SK-N-SH (cell line): ENCODE data around the gene AGTRAP. TPM values are rescaled to one million over a fixed set of nuclear protein-coding genes. Genes with fewer than 3 reads are reported as not detected.

Experiments used
- CTCF ChIA-PET: fragments of 300-600, 350-600 bp; formaldehyde crosslinking; extraction: SDS; loops from one replicate; lab custom pipeline; 2021; lab: Yijun Ruan, JAX
- POLR2A ChIA-PET: fragments of 350-600 bp; sonication (Branson Sonifier 250); formaldehyde crosslinking; extraction: SDS; loops from one replicate; lab custom pipeline; 2020; ENCODE audit warnings: antibody characterized with exemption, inconsistent platforms; lab: Yijun Ruan, JAX
- DNase-seq: peaks from one replicate; pipeline ENCODE4 v3.0.0; 2012
- H2AFZ ChIP-seq: fragments of 200-600 bp; sonication (generic); 2 replicates; pipeline ENCODE4 v1.8.1; 2016; ENCODE audit warnings: antibody characterized with exemption, mild to moderate bottlenecking, low read depth
- H3F3A ChIP-seq: fragments of 200-600 bp; sonication (generic); replicated peaks from 2 replicates; pipeline ENCODE3; 2016; ENCODE audit warnings: antibody characterized with exemption, mild to moderate bottlenecking; ENCODE audit not compliant: insufficient read depth
- H3K27ac ChIP-seq, 2 experiments: fragments of 200-500 bp in 1 of 2; fragments of 200-600 bp in 1 of 2; sonication (Bioruptor generic) in 1 of 2; sonication (generic), shearing (Covaris generic) in 1 of 2; 2 replicates each; pipeline versions ENCODE4 v1.5.1 to v1.6.1; 2014 to 2016; ENCODE audit warnings: low read depth in 2 of 2, inconsistent platforms in 1 of 2, low read length in 1 of 2, mild to moderate bottlenecking in 1 of 2, mixed read lengths in 1 of 2
- H3K27me3 ChIP-seq: fragments of 200-600 bp; sonication (generic), shearing (Covaris generic); 2 replicates; pipeline ENCODE4 v1.6.1; 2016; ENCODE audit warnings: mixed run types; ENCODE audit not compliant: insufficient read depth
- H3K36me3 ChIP-seq, 2 experiments: fragments of 200-500 bp in 1 of 2; fragments of 200-600 bp in 1 of 2; sonication (Bioruptor generic) in 1 of 2; sonication (generic) in 1 of 2; replicated peaks in 1 of 2; 2 replicates each; pipeline versions ENCODE3 to v1.5.1; 2014 to 2016; ENCODE audit warnings: low read length in 1 of 2, mild to moderate bottlenecking in 1 of 2; ENCODE audit not compliant: insufficient read depth in 2 of 2, control insufficient read depth in 1 of 2
- H3K4me1 ChIP-seq, 2 experiments: fragments of 200-500 bp in 1 of 2; fragments of 200-600 bp in 1 of 2; sonication (Bioruptor generic) in 1 of 2; sonication (generic), shearing (Covaris generic) in 1 of 2; 2 replicates each; pipeline versions ENCODE4 v1.5.1 to v1.6.1; 2014 to 2016; ENCODE audit warnings: low read depth in 1 of 2, low read length in 1 of 2, mixed run types in 1 of 2; ENCODE audit not compliant: insufficient read depth in 2 of 2, control insufficient read depth in 1 of 2
- H3K4me2 ChIP-seq: fragments of 200-600 bp; sonication (generic), shearing (Covaris generic); 2 replicates; pipeline ENCODE4 v1.6.1; 2017; ENCODE audit warnings: mixed run types
- H3K4me3 ChIP-seq, 2 experiments: fragments of 200-500 bp in 1 of 2; fragments of 200-600 bp in 1 of 2; sonication (Bioruptor generic) in 1 of 2; sonication (generic), shearing (Covaris generic) in 1 of 2; 2 replicates each; pipeline versions ENCODE4 v1.5.1 to v1.8.1; 2014 to 2016; ENCODE audit warnings: low read depth in 2 of 2, inconsistent platforms in 1 of 2, low read length in 1 of 2, mild to moderate bottlenecking in 1 of 2, mixed read lengths in 1 of 2, moderate library complexity in 1 of 2
- H3K79me2 ChIP-seq: fragments of 200-600 bp; sonication (generic); 2 replicates; pipeline ENCODE4 v1.8.1; 2017; ENCODE audit warnings: mild to moderate bottlenecking; ENCODE audit not compliant: insufficient read depth
- H3K9ac ChIP-seq: fragments of 200-600 bp; sonication (generic); 2 replicates; pipeline ENCODE4 v1.6.1; 2017; ENCODE audit warnings: mixed run types
- H3K9me2 ChIP-seq: fragments of 200-600 bp; sonication (generic); 2 replicates; pipeline ENCODE4 v1.6.1; 2017; ENCODE audit warnings: mixed run types
- H3K9me3 ChIP-seq: fragments of 200-600 bp; sonication (generic); 2 replicates; pipeline ENCODE4 v1.6.1; 2017; ENCODE audit warnings: mixed run types, mild to moderate bottlenecking, moderate library complexity
- H4K20me1 ChIP-seq: fragments of 200-600 bp; sonication (generic); 2 replicates; pipeline ENCODE4 v1.6.1; 2017; ENCODE audit warnings: mild to moderate bottlenecking, mixed run types; ENCODE audit not compliant: insufficient read depth
- ELF1 ChIP-seq: IDR thresholded peaks from 2 replicates; pipeline ENCODE4 v1.4.0; 2012
- EZH2phosphoT487 ChIP-seq: fragments of 200-600 bp; sonication (generic); IDR thresholded peaks from 2 replicates; pipeline ENCODE4 v1.6.1; 2017; ENCODE audit warnings: low read depth, mixed run types, mild to moderate bottlenecking, antibody characterized with exemption, moderate library complexity, borderline replicate concordance
- MEF2A ChIP-seq: IDR thresholded peaks from 2 replicates; pipeline ENCODE4 v1.4.0; 2012; ENCODE audit warnings: low read depth, borderline replicate concordance
- NFIC ChIP-seq: IDR thresholded peaks from 2 replicates; pipeline ENCODE4 v1.4.0; 2012; ENCODE audit warnings: borderline replicate concordance
- NRF1 ChIP-seq: IDR thresholded peaks from 2 replicates; pipeline ENCODE4 v1.6.1; 2012; ENCODE audit warnings: low read depth, mild to moderate bottlenecking, low read length
- PBX3 ChIP-seq: IDR thresholded peaks from 2 replicates; pipeline ENCODE4; 2012
- RAD21 ChIP-seq: IDR thresholded peaks from 2 replicates; pipeline ENCODE4 v1.6.1; 2012; ENCODE audit warnings: mild to moderate bottlenecking, low read length
- RCOR1 ChIP-seq: fragments of 150-350 bp; IDR thresholded peaks from 2 replicates; pipeline ENCODE4 v1.6.1; 2017; ENCODE audit warnings: antibody characterized with exemption, low read length
- REST ChIP-seq: IDR thresholded peaks from 2 replicates; pipeline ENCODE4 v1.6.1; 2012; ENCODE audit warnings: mild to moderate bottlenecking, low read depth, low read length, moderate library complexity
- SMC3 ChIP-seq: IDR thresholded peaks from 2 replicates; pipeline ENCODE4 v1.6.1; 2012; ENCODE audit warnings: low read depth, low read length, improper control_type of control experiment
- WGBS: methylation state at CpG from one replicate; pipeline ENCODE4 v1.1.6; 2017; ENCODE audit warnings: low lambda C conversion rate; 5-methylcytosine and 5-hydroxymethylcytosine counted together
- polyA plus RNA-seq, 3 experiments: library from polyadenylated mRNA; depleted of rRNA; stranded (reverse); fragments of >200 nt; gene quantifications; 2 replicates each; pipeline ENCODE4 v1.2.3, GENCODE V29; 2012

Gene AGTRAP
- polyA plus RNA-seq, 1 of the 3 experiments (the other 2 are of a cell fraction): 66.2 TPM

- Histone ChIP-seq H3K4me2 (no peak overlapping the region), H3K79me2 (no peaks in the 10 kb centered on the region), H3K36me3 (no peaks in the 10 kb centered on the region), H3K27ac (no peak overlapping the region), H3K4me1 (peaks cover 0 to 14% of the 10 kb centered on the region in 2 experiments; a peak in 1 of 4 replicates), H3F3A (no peaks in the 10 kb centered on the region), H3K4me3 (no peak overlapping the region), H3K27me3 (no peaks in the 10 kb centered on the region), H4K20me1 (no peaks in the 10 kb centered on the region), H3K9me3 (no peaks in the 10 kb centered on the region), H3K9ac (no peak overlapping the region), H2AFZ (no peak overlapping the region), H3K9me2 (no peaks in the 10 kb centered on the region)
- no peak for DNase-seq
- TF ChIP-seq MEF2A: no peak
- 88% methylated on average over 4 of the region's 4 CpGs for WGBS
- CTCF ChIA-PET: interaction anchor here (1.0 to 1.4 kb wide), 2 partner anchors 14 to 30 kb away, joined by 3 to 5 read pairs; no protein-coding TSS in a partner anchor
- POLR2A ChIA-PET: no interaction called here
Observed at GRCh38 chr1:11768821-11769220, 32.9 kb downstream of the AGTRAP start.

GRCh38 chr1:11769274-11769673 lies 33.3 kb downstream of the AGTRAP start:
- Histone ChIP-seq H3K27me3 (no peaks in the 10 kb centered on the region), H3K4me1 (peaks cover 0 to 10% of the 10 kb centered on the region in 2 experiments; a peak in 1 of 4 replicates), H3K9me3 (no peaks in the 10 kb centered on the region), H3K9ac (no peak overlapping the region), H2AFZ (no peak overlapping the region), H3K36me3 (no peaks in the 10 kb centered on the region), H3K27ac (no peak overlapping the region), H3K4me3 (no peak overlapping the region), H3K79me2 (no peaks in the 10 kb centered on the region), H3K4me2 (no peak overlapping the region), H4K20me1 (no peaks in the 10 kb centered on the region), H3K9me2 (no peaks in the 10 kb centered on the region), H3F3A (no peaks in the 10 kb centered on the region)
- WGBS: 88% methylated on average over 4 of the region's 4 CpGs
- no peak for DNase-seq
- TF ChIP-seq NFIC: no peak
- no peak for TF ChIP-seq PBX3
- TF ChIP-seq REST: no peak
- TF ChIP-seq RAD21: no peak
- TF ChIP-seq NRF1: no peak
- TF ChIP-seq EZH2phosphoT487: no peak
- TF ChIP-seq SMC3: no peak
- TF ChIP-seq ELF1: no peak
- TF ChIP-seq RCOR1: no peak
- ChIA-PET CTCF (no interaction called here), POLR2A (no interaction called here)
